Fibroblast of lung (primary cell): ENCODE measurements around the gene PCSK7.

ENCODE experiments used
- CTCF ChIP-seq, 2 donors: IDR thresholded peaks in 1 of 2; conservative IDR thresholded peaks in 1 of 2; 1 replicate in 1 of 2; 2 replicates in 1 of 2; pipeline ENCODE4 v1.5.1; 2011 to 2012; ENCODE audit warnings: low read length in 2 of 2, control low read depth in 1 of 2, inconsistent platforms in 1 of 2, low read depth in 1 of 2, mild to moderate bottlenecking in 1 of 2
- EZH2 ChIP-seq: IDR thresholded peaks from 2 replicates; pipeline ENCODE4 v1.5.1; 2012; ENCODE audit warnings: low read length, control low read depth, mild to moderate bottlenecking; ENCODE audit errors: missing control alignments

GRCh38 chr11:117199053-117199915 is 32.6 kb downstream of the PCSK7 start, which contains the start of gene TAGLN:
- no peak for TF ChIP-seq CTCF (conservative IDR thresholded peaks at IDR 0.05 in 1 of 2, IDR thresholded peaks at IDR 0.05 in 1 of 2; ENCODE audit: low read depth in 1 of 2, low read length in 2 of 2)
- TF ChIP-seq EZH2 = no peak
